ENCODE measurements around the gene GPRASP1.

The GPRASP1 gene

DNA sequence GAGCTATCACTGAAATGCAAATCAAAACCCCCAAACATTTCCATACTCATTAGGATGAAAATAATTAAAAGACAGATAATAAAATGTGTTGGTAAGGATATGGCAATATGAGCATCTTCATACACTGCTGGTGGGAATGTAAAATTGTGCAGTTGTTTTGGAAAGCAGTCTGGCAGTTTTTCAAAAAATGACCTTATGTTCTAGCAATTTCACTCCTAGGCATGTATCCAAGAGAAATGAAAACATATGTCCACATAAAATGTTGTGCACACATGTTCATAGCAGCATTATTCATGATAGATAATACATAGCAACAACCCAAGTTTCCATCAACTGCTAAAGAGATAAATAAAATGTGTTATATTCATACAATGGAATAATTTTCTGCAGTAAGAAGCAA is 46.2 kb downstream of the GPRASP1 start:
- DNase-seq: no peak

Measured in right forelimb (tissue), 1 donor.